GM18867 (cell line): ENCODE results near the gene GPATCH8.
"Not testable (repeated sequence)": the region's sequence is repeated elsewhere in the genome, so short reads cannot be mapped to it uniquely, and the experiment has no call there.

ENCODE experiments used
- ATAC-seq: cut with Tn5 transposase; IDR thresholded peaks from one replicate; pipeline ENCODE4 v1.9.1; 2021; ENCODE audit warnings: mild to moderate bottlenecking, moderate library complexity; ENCODE audit not compliant: unreplicated experiment

The GPATCH8 gene

DNA sequence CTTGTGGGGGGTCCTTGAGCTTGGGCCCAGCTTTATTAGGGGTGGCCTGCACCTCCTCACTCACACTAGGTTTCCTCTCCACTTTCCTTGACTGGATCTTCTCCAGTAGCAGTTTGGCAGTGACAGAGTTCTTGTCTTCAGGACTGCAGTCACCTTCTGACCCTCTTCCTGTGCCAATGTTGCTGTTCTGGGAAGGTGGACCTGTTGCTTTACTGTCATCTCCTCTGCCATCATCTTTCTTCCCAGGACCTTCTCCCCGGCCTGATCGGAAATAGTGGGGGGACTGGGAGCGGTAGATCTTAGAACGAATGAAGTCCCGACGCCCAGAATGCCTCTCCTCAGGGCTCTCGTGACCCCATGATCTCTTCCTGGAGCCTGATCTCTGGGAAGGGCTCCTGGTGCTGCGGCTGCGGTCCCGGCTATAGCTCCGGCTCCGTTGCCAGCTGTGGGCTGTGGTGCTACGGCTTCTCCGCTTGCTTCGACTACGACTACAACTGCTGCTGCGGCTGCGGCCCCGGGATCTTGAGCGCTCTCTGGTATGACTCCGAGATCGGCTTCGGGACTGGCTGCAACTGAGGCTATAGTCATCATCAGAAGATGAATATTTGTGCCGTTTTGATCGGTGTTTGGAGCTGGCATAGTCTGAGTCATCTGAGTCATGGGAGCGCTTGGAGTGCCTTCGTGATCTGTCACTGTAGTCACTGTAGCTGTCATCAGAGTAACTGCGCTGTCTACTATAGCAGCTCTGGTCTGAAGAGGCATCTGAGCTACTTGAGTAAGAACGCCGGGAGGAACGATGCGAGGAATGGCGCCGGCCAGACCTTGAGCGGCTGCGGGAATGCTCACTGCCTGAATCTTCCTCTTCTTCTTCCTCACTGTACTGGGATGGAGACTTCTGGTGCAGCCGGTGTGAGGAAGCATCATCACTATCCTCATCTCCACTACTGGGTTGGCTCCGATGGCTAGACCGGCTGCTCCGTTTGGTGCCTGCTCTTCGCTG is 104.2 kb downstream of the GPATCH8 start:
- no peak for ATAC-seq

DNA sequence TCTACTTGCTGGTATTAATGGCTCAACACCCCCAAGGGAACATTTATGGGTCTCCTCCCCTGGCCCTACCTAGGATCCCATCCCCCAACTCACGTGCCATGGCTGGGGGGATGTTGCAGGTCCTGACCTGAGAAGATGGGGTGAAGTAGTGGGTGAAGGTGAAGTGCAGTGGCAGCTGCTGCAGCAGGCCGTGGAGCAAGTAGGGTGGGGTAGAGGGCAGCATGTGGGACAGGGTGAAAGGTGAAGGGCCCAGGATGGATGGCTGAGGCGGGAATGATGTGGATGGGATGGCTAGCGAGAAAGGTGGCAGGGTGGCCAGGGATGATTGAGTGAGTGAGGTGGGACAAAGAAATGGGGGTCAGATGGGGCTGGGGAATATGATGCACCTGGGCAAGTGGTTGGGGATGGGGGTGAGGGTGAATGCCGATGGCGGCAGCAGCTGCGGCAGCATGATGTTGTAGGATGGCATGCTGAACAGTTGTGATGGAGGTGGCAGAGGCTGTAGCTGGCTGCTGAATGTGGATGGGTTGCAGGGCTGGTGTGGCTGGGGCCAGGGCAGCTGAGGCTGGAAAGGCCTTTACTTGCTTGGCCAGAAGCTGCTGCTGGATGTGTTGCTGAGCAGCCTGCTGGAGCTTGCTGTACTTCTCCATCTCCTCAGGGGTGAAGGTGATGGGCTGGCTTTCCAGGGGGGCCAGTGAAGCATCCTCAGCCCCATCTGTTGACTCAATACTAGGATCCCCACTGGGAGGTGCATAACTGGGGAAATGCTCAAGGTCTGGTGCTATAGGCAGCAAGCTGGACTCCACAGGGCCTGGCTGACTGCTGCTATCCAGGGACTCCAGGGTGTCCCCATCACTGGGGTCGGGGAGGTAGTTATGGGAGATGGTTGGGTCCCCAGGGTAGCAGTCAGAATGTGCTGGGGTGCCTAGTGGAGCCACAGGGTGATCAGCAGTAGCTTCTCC is 105.4 kb downstream of the GPATCH8 start:
- no peak for ATAC-seq

DNA sequence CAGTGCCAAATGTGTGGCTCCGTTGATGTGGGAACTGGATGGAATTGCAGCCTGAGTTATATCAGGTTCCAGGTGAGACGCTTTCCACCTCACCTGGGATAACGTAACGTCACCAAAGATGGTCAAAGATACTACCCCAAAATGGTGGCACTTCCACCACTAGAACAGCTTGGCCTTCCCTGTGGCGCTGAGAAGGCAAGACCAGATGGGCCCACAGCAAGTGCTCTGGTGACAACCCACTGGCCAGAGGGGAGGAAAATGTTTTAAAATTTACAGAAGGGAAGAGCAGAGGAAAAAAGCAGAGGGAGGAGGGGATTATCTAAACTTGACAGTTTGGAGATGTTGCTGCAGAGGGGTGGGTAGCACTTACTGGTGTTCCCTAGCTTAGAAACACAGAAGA is 106.3 kb downstream of the GPATCH8 start:
- ATAC-seq, result no peak

DNA sequence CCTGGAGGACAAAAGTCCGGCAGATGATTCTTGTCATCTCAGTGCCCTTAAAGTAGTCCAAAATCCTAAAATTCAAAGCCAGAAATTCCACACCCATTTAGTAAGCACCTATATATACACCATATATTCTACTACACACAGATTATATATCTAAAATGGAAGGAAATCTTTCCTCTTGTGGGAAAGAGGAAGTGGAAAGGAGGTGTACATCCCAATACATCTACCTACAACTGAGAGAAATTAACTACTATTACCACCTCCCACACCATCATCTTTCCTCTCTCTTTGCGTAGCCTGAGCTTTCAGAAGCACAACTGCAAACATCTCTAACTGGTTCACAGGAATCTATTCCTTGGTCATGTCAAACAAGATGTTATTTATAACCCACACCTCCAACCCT is 108.4 kb downstream of the GPATCH8 start:
- ATAC-seq, result no peak

DNA sequence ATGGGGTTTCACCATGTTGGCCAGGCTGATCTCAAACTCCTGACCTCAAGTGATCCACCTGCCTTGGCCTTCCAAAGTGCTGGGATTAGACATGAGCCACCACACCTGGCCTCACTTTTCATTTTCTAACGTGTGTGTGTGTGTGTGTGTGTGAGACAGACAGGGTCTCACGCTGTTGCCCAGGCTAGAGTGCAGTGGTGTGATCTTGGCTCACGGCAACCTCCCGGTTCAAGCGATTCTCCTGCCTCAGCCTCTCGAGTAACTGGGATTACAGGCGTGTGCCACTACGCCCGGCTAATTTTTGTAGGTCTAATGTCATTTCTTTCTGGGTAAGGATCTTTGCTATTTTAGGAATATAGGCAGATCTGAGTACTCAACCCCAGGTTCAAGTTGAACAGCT is 109.1 kb downstream of the GPATCH8 start:
- ATAC-seq, result not testable (repeated sequence)

DNA sequence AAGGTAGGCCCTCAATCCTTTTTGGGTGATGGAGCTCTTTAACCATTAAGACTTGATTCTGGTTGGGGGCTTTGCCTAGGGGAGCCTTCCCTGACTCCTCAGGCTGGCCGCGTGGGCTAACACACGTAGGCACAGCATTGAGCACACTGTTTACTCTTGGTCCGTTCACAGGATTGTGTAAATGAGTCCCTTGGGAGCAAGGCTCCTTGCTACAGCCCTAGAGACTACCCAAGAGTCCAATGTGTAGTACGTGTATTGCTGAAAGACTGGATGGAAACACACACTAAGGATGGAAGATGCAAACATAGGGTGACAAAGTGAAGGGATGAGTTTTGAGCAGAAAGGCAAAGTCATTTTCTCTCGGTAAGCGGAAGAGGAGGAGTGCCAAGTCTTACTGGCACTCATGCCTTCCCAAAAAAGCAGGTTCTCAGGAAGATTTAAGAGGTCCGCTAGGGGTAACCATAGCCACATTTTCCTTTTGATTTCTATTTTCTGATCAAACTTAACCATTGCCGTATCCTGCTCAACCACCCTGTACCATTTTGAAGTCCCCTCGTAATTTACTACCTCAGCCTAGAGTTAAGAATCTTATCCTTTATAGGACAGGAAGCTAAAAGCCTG is 112.8 kb downstream of the GPATCH8 start:
- no peak for ATAC-seq

DNA sequence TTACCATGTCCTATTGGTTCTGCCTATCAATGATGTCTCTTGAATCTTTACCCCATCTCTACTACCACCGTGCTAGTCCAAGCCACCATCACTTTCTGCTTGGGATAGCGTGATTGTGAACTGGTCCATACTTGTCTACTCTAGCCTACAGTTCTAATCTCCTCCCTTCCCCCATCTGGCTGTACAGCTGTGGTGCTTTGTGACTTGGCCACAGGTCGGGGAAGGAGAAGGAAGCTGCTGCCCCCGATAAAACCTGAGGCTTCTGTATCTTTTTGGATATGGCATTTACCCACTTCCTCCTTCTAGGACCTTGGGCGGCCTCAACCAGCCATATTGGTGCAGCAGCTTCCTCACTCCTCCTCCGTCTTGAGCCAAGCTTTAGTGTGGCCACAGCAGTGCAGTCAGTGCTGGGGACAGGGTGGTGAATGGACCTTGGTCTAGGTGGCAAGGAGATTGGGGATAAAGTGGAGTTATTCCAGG is 113.4 kb downstream of the GPATCH8 start:
- ATAC-seq, result no peak

DNA sequence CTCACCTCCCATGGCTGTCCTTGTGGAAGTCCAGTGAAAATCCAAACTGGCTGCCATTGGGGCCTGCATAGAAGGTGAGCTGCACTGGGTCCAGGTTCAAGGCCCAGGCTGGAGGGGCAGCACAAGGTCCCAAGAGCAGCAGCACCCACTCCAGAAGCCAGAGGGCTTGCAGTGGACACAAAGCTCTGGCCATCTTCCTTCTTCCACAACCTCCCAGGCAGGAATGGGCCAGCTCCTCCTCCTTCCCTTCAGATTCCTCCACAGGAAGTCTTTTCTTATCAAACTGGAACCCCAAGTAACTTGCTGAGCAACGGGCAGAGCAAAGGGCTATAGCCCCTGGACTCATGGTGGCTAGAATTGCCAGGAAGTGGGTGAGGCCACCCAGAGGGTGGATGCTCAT is 113.9 kb downstream of the GPATCH8 start, which contains the start of gene ITGA2B:
Gene ITGA2B, minus strand, starts transcription at position 369 of the 400 bp plus-strand sequence. Its CDS starts 176 bp downstream, at position 193.
- no peak for ATAC-seq

DNA sequence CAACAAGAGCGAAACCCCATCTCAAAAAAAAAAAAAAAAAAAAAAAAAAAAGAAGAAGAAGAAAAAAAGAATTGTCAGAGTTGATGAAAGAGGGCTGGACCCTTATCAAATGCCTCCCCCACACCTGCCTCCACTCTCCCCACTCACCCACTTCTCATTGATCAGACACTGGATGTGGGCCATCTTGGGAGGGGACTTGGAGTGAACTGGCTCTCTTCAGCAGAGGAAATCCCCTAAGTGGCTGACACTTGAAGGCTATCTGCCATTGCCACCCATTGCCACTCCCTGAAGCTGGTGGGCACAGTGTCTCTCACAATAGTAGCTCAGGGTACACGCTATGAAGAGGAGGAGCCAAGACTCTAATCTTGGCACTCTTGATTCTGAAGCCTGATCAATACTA is 115.4 kb downstream of the GPATCH8 start:
- no peak for ATAC-seq

DNA sequence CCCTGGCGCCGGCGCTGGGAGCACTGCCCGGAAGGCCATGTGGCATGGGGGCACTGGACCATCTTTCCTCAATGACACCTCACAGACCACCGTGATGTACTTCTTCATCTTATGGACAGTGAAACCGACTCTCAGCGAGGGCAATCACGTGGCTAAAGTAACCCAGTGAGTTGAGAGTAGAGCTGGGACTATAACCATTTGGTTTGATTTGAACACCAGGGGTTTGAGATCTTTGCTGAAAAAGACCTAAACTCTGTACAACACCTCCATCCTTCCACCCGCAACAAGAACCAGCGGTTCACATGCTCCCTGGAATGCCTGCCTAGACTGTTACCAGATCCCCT is 117.1 kb downstream of the GPATCH8 start:
- no peak for ATAC-seq

DNA sequence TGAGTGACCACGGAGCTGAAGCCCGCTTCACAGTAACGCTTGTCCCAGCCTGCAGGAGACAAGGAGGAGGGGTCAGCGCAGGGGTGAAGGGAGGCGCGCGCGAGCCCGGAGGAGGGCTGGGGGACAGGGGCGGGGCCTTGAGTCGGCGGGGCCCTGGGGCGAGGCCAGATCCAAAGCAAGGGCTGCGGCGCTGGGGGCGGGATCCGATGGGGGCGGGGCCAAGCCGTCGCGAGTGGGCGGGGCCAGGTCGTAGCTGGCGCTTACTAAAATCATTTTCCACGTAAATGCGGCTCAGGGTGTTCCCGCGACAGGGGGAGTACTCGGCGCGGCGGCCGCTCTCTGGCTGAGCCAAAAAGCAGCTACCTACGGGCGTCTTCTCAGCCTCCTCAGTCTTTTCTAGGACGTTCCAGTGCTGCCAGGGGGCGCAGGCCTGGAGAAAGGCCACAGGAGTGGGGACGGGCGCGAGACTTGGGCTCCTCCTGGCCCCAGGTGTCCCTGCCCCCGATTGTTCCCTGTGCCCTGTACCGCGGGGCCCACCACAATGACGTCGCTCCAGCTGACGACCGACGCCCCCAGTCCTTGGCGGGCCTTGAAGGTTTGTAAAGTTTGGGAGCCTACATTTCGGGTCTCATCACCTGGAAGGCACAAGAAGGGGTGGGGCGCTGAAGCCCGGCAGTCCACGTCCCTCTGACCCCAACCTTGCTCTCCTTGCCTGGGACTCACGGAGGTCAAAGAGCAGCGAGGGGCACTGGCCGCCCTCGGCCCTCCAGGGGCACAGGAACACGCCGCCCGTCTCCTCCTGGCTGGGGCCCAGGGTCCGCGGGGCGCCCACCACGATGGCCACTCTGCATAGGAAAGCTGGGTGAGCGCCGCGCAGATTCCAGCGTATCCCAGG is 117.7 kb downstream of the GPATCH8 start:
- ATAC-seq, result peak; percentile 60

DNA sequence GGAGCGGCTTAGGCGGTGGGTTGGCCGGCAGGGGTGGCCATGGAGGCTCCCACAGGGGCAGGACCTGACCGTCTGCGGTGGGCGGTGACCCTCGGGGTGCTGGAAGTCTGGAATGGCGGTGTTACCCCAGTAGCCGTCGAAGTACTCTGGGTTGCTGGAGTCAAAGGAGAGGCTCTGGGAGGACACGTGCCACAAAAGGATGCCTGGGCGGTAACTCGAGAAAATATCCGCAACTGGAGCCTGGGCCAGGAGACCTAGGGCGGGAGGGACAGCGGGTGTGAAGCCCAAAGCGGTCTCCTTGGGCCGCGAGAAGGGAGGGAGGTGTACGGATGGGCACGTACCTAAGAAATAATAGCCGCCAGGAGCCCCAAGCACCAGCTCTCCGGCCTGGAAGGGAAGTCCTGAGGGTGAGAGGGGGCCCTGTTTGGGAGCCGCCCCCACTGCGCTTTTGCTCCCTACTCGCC is 118.4 kb downstream of the GPATCH8 start:
- no peak for ATAC-seq

DNA sequence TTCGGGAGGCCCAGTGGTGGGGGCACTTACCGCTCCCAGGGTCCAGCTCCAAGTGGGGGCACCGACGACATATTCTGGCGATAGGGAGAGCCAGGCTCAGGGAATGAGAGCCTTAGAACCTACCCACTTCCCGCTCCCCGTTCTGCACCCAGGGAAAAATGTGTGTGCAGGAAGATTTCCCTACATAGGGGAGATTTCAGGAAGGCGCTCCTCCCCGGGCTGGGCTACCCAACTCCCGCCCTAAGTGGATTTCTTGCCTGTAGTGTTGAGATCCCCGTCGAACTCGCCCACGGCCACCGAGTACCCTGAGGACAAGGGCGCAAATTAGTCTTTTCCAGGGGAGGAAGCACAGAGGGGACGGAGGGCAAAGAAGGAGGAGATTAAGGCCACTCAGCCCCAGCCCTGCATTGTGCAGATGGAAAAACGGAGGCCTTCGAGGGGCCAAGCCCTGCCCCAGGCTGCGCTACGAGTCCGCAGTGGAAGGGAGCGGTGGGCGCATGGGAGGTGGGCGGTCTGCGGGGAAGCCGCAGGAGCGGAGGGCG is 118.9 kb downstream of the GPATCH8 start:
- no peak for ATAC-seq

DNA sequence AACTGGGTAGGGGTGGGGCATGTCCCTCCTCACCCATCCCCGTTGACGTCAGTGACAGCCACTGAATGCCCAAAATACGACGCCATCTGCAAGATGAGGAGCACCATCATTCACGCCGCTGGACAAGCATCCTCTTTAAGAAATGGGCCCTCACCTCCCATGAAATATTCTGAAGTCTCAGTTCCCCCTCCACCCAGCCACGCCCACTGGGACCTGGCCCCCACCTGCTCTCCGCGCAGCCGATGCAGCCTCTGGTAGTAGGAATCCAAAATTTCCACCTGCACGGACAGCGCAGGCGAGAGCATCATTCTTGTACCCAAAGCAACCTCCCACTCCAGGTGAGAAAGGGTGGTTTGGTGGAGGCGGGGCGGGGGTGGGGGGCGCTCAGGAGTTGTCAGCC is 119.3 kb downstream of the GPATCH8 start:
- ATAC-seq, result no peak

DNA sequence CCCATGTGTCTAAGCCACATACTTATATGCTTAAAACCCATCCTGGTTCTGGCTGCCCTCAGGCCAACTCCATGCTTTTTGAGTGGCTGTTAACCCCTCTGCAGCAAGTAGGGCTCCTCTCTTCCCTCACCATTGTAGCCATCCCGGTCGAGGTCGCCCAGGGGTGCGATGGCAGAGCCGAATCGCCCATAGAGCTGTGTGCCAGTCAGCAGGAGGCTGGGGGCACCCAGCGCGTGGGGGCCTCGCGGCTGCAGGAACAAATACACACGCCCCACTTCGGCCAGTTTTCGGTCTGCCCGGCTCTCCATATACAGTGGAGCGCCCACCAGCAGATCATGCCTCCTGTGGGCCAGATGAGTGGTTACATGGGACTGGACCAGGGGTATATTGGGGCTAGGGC is 119.8 kb downstream of the GPATCH8 start:
- ATAC-seq, result no peak

DNA sequence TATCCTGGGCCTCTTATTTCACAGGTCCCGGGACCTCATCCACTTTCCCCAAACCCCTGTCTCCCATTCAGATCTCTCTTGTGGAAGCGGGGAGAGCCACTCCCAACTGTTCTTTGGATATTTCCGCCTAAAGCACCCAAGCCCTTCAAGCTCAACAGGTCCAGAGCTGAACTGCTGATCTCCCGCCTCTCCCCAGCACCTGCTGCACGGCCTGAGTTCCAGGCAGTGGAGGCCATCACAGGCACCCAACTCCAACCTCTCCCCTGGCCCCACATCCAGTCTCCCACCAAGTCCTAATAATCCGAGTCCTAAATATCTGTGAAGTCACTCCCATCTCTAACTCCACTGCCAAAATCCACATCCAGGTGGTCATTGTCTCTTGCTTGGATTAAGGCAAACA is 120.3 kb downstream of the GPATCH8 start:
- no peak for ATAC-seq

DNA sequence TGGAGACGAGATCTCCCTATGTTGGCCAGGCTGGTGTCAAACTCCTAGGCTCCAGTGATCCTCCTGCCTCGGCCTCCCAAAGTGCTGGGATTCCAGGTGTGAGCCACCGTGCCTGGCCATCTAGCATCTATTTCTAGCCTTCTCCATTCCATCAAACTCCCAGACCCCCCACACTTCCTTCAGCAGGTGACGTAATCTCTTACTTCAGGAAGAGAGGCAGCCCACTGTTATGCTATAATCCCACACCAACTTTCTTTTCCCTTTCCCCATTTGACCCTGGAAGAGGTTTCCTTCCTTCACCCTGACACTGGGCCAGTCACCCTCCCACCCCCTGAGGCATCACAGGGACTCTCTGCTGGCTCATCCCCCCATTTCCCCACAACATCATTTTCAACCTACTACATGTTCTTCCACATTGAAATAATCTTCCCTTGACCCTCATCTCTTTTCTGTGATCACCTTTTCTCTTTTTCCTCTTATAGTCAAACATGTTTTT is 121.3 kb downstream of the GPATCH8 start:
- ATAC-seq, result no peak

DNA sequence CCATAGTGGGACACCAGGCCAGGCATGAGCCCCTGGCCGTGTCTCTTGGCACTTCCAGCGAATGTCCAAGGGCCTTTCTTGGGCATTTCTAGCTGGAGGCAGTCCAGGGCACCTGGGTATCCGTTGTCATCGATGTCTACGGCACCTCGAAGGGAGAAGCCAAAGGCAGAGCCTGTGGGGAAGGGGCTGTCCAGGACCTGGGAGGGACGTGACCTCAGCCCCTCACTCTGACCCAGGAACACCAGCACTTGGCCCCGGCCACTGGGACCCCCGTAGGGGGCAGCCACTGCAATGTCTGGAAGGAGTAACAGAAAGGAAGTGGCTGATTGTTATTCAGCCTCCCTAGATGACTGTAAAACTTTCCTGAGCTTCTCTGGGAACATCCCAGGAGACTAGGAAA is 122.4 kb downstream of the GPATCH8 start:
- ATAC-seq, result no peak

DNA sequence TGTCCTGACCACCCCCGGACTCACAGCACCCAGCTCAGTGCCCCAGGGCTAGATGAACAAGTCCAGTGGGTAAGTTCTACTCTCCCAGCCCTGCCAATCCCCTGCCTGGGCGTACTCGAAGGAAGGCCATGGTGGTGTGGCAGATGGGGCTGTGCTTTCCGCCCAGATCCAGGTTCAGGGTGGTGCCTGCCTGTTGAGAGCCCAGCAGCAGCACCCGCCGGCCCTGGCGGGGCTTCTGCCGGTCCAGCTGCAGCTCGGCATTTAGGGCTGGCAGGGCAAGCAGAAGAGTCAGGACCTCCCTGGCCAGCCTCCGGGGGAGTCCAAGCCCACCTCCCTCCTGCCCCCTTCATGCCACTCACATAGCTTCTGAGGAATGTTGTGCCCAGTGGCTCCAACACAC is 123.3 kb downstream of the GPATCH8 start:
- no peak for ATAC-seq
